GM12878 (cell line): Measurements from ENCODE around the gene EFNA3. TPM values are rescaled to one million over a fixed set of nuclear protein-coding genes. Genes with fewer than 3 reads are reported as not detected.

Experiments used
- ATAC-seq: fragments of 200-7000 bp; cut with Tn5 transposase; 3 replicates; pipeline ENCODE4 v1.9.1; 2020; ENCODE audit warnings: mild to moderate bottlenecking, moderate library complexity
- BruUV-seq: library from RNA; stranded (reverse); fragments of 400-500 nt; replicated peaks from 2 replicates; lab custom pipeline; 2021; lab: Mats Ljungman, UMichigan
- CTCF ChIA-PET: fragments of 300-600 bp; sonication (Branson Sonifier 250); formaldehyde crosslinking; extraction: SDS; loops from one replicate; lab custom pipeline; 2021; ENCODE audit warnings: inconsistent platforms; lab: Yijun Ruan, JAX
- POLR2A ChIA-PET: fragments of 350-600 bp; formaldehyde crosslinking; extraction: SDS; loops from one replicate; lab custom pipeline; 2021; ENCODE audit warnings: inconsistent platforms; lab: Charles Lee
- RAD21 ChIA-PET: fragments of 300-600 bp; sonication (Branson Sonifier 250); formaldehyde crosslinking; loops from one replicate; lab custom pipeline; 2023; ENCODE audit warnings: antibody characterized with exemption; ENCODE audit not compliant: unreplicated experiment; lab: Charles Lee
- SMC1A ChIA-PET: fragments of 300-600 bp; sonication (Branson Sonifier 250); formaldehyde crosslinking; loops from one replicate; lab custom pipeline; 2023; ENCODE audit not compliant: unreplicated experiment, uncharacterized antibody; lab: Charles Lee
- DNase-seq: peaks from one replicate; pipeline ENCODE4 v3.0.0-alpha.2; 2011; ENCODE audit warnings: low read depth, low spot score
- FAIRE-seq: peaks from 3 replicates; lab custom pipeline; 2011; peaks lifted over from hg19 to GRCh38; lab: Jason Lieb, UNC
- H2AFZ ChIP-seq: 2 replicates; pipeline ENCODE4 v1.6.0; 2011; ENCODE audit warnings: low read depth, low read length, control low read depth; ENCODE audit not compliant: control insufficient read depth
- H3K27ac ChIP-seq: 2 replicates; pipeline ENCODE4 v1.5.1; 2011; ENCODE audit warnings: control low read depth; ENCODE audit not compliant: control insufficient read depth, insufficient read depth
- H3K27me3 ChIP-seq, 2 experiments: replicated peaks in 1 of 2; 2 replicates each; pipeline versions ENCODE4 v1.6.0 to v1.6.1; 2011; ENCODE audit warnings: low read length in 1 of 2; ENCODE audit not compliant: control insufficient read depth in 2 of 2, insufficient read depth in 2 of 2
- H3K36me3 ChIP-seq, 2 experiments: 2 replicates each; pipeline ENCODE4 v1.5.1; 2011; ENCODE audit warnings: low read length in 1 of 2; ENCODE audit not compliant: control insufficient read depth in 2 of 2, insufficient read depth in 2 of 2
- H3K4me1 ChIP-seq: 2 replicates; pipeline ENCODE4 v1.6.1; 2011; ENCODE audit warnings: mild to moderate bottlenecking, low read length, moderate library complexity, mixed read lengths; ENCODE audit not compliant: control insufficient read depth, insufficient read depth
- H3K4me2 ChIP-seq: 2 replicates; pipeline ENCODE4 v1.6.0; 2011; ENCODE audit warnings: control low read depth; ENCODE audit not compliant: control insufficient read depth, insufficient read depth
- H3K4me3 ChIP-seq: fragments of 200-600 bp; sonication (generic); 2 replicates; pipeline ENCODE4 v1.5.1; 2016
- H3K79me2 ChIP-seq: 2 replicates; pipeline ENCODE4 v1.6.0; 2011; ENCODE audit warnings: low read length; ENCODE audit not compliant: control insufficient read depth, insufficient read depth
- H3K9ac ChIP-seq: 2 replicates; pipeline ENCODE4 v1.8.0; 2011; ENCODE audit warnings: low read length, control low read depth, mixed read lengths; ENCODE audit not compliant: control insufficient read depth, insufficient read depth
- H3K9me3 ChIP-seq: replicated peaks from 3 replicates; pipeline ENCODE4 v1.5.1; 2011; ENCODE audit warnings: mild to moderate bottlenecking, low read length; ENCODE audit not compliant: control insufficient read depth, insufficient read depth
- H4K20me1 ChIP-seq: 2 replicates; pipeline ENCODE4 v1.6.0; 2011; ENCODE audit not compliant: control insufficient read depth, insufficient read depth
- BCL11A ChIP-seq: IDR thresholded peaks from 2 replicates; pipeline ENCODE4 v1.6.1; 2011; ENCODE audit warnings: low read depth, low read length
- CBX5 ChIP-seq: sonication (generic); IDR thresholded peaks from 2 replicates; pipeline ENCODE4 v1.6.1; 2016; ENCODE audit warnings: low read depth, moderate library complexity, mild to moderate bottlenecking, inconsistent platforms
- CEBPB ChIP-seq, 2 experiments: fragments of 150-350 bp in 1 of 2; IDR thresholded peaks; 2 replicates each; pipeline ENCODE4 v1.6.1; 2012 to 2014; ENCODE audit warnings: low read depth in 2 of 2, low read length in 2 of 2, borderline replicate concordance in 1 of 2, inconsistent platforms in 1 of 2
- E2F8 ChIP-seq: fragments of 450-650 bp; IDR thresholded peaks from 2 replicates; pipeline ENCODE4 v1.6.1; 2018; ENCODE audit warnings: mild to moderate bottlenecking, low read depth, moderate library complexity; ENCODE audit not compliant: partially characterized antibody
- FOS ChIP-seq: IDR thresholded peaks from 3 replicates; pipeline ENCODE4 v1.6.1; 2011; ENCODE audit warnings: borderline replicate concordance; ENCODE audit not compliant: insufficient read length; ENCODE audit errors: extremely low read depth
- HDAC6 ChIP-seq: fragments of 200-600 bp; sonication (generic); IDR thresholded peaks from one replicate; pipeline ENCODE4 v1.8.0; 2017; ENCODE audit warnings: antibody characterized with exemption; ENCODE audit not compliant: unreplicated experiment
- JUND ChIP-seq: IDR thresholded peaks from 2 replicates; pipeline ENCODE4 v1.6.1; 2012; ENCODE audit warnings: low read depth, mild to moderate bottlenecking, low read length, improper control_type of control experiment, moderate library complexity
- NBN ChIP-seq: fragments of 450-650 bp; IDR thresholded peaks from 2 replicates; pipeline ENCODE4 v1.6.1; 2016
- NFIC ChIP-seq: IDR thresholded peaks from 2 replicates; pipeline ENCODE4 v1.6.1; 2012; ENCODE audit warnings: low read depth, mild to moderate bottlenecking, inconsistent platforms, low read length, moderate library complexity
- NFYA ChIP-seq: IDR thresholded peaks from 2 replicates; pipeline ENCODE4 v1.6.1; 2011; ENCODE audit warnings: low read depth, mild to moderate bottlenecking, low read length, improper control_type of control experiment, borderline replicate concordance
- RUNX3 ChIP-seq: IDR thresholded peaks from 2 replicates; pipeline ENCODE4 v1.6.1; 2012; ENCODE audit warnings: low read length, inconsistent platforms
- TCF7 ChIP-seq: IDR thresholded peaks from 2 replicates; pipeline ENCODE4 v1.6.1; 2014; ENCODE audit warnings: antibody characterized with exemption, borderline replicate concordance
- ZBED1 ChIP-seq: IDR thresholded peaks from 2 replicates; pipeline ENCODE4 v1.6.1; 2016; ENCODE audit warnings: borderline replicate concordance
- ZNF622 ChIP-seq: fragments of 450-650 bp; IDR thresholded peaks from 2 replicates; pipeline ENCODE4 v1.6.1; 2017; ENCODE audit warnings: mild to moderate bottlenecking, inconsistent platforms
- WGBS: methylation state at CpG from one replicate; pipeline ENCODE4 v1.1.6; 2016; ENCODE audit warnings: low lambda C conversion rate; ENCODE audit not compliant: insufficient replicate concordance, insufficient coverage; ENCODE audit errors: missing lambda C conversion rate; 5-methylcytosine and 5-hydroxymethylcytosine counted together
- in situ Hi-C: fragments of 300-500 bp; cut with MboI; formaldehyde crosslinking; loops from 9 replicates; pipeline ENCODE4 v1.14.3; 2018; ENCODE audit warnings: mixed read lengths
- intact Hi-C: fragments of 100-400 bp; cut with micrococcal nuclease; formaldehyde crosslinking; loops from one replicate; pipeline ENCODE4 v1.14.2; 2022; ENCODE audit not compliant: unreplicated experiment
- polyA plus RNA-seq, 11 experiments: library from polyadenylated mRNA; depleted of rRNA in 4 of 11; unstranded in 6 of 11; stranded (reverse) in 5 of 11; fragments of >200 nt; fragmentation: Nextera tagmentation in 4 of 11; fragmentation: Illumina TruSeq in 1 of 11; extraction: Ambion mirVana in 4 of 11; extraction: Trizol in 1 of 11; gene quantifications; 1 replicate in 1 of 11; 2 replicates in 10 of 11; pipeline versions ENCODE4 v1.2.1 to v1.2.3, GENCODE V29; 2011 to 2016; ENCODE audit warnings: inconsistent platforms in 2 of 11, missing spikeins in 2 of 11, low read depth in 1 of 11
- total RNA-seq, 4 experiments: library from RNA; depleted of rRNA in 3 of 4; stranded (reverse); fragments of >200 nt in 3 of 4; fragmentation: Illumina TruSeq in 1 of 4; extraction: Trizol in 1 of 4; gene quantifications; 2 replicates each; pipeline versions ENCODE4 v1.2.1 to v1.2.3, GENCODE V29; 2013 to 2021
- TF ChIP-seq, protein P1 (sequence below): fragments of 450-650 bp; conservative IDR thresholded peaks from 2 replicates; pipeline ENCODE4 v1.6.1; 2017; ENCODE audit warnings: mild to moderate bottlenecking, moderate library complexity

EFNA3 gene
- total and polyA plus RNA-seq, 10 of the 15 experiments (the other 5 are each of a cell fraction or from before 2014, with no cell fraction given) = 0.08 to 5.4 (median 1.1) TPM

- Histone ChIP-seq H3K9me3 (no peaks in the 10 kb centered on the region), H3K4me2 (no peak overlapping the region), H3K36me3 (no peaks in the 10 kb centered on the region), H3K27ac (no peak overlapping the region), H3K4me3 (no peak overlapping the region), H3K79me2 (no peaks in the 10 kb centered on the region), H2AFZ (no peak overlapping the region), H4K20me1 (no peaks in the 10 kb centered on the region), H3K9ac (no peak overlapping the region), H3K4me1 (no peaks in the 10 kb centered on the region), H3K27me3 (peaks cover 2 to 5% of the 10 kb centered on the region in 2 experiments; a peak in 2 of 4 replicates)
- SMC1A ChIA-PET = no interaction called here
- BruUV-seq = no TSS peak
- no peak for ATAC-seq
- WGBS = 100% methylated on average over 1 of the region's 2 CpGs
- POLR2A ChIA-PET = no interaction called here
- no peak for DNase-seq
- no peak for TF ChIP-seq HDAC6
- no peak for TF ChIP-seq CBX5
- TF ChIP-seq TCF7 = no peak
- TF ChIP-seq E2F8 = no peak
- TF ChIP-seq NBN = no peak
- intact Hi-C loops = no loop called here
- RAD21 ChIA-PET = no interaction called here
- no peak for FAIRE-seq
- CTCF ChIA-PET = no interaction called here
- in situ Hi-C loops = no loop called here
Measured at GRCh38 chr1:155035936-155036335, 42.7 kb upstream of the EFNA3 start.

DNA sequence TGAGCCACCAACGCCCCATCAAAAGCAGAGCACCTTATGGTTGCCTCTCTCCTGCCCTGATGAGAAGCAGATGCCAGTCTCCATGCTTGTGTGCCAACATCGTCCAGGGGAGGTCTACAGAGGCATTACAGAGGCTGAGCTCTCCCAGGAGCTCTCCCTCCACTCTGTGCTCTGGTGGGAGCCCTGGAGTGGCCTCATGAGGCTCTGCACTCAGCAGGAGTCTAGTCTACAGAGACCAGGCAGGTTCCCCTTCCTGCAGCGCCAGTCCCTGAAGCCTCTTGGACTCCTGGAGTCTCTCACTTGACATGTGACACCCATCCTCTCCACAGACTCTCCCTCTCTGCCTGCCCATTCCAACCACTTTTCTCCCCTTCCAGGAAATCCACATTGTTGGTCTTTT is 41.6 kb upstream of the EFNA3 start:
- H4K20me1 ChIP-seq = no peaks in the 10 kb centered on the region
- no TSS peak for BruUV-seq
- H3K79me2 ChIP-seq = no peaks in the 10 kb centered on the region
- ChIA-PET CTCF (no interaction called here), POLR2A (no interaction called here), RAD21 (interaction anchor here (0.9 kb wide), 1 partner anchor 11 kb away, joined by 3 read pairs; no protein-coding TSS in a partner anchor), SMC1A (no interaction called here)
- in situ Hi-C loops (no loop called here), intact Hi-C loops (no loop called here)
- H2AFZ ChIP-seq = no peak overlapping the region
- WGBS = 46% methylated on average over 3 of the region's 3 CpGs
- ATAC-seq (no peak), FAIRE-seq (no peak), DNase-seq (no peak)
- no peaks in the 10 kb centered on the region for H3K9me3 ChIP-seq
- H3K27me3 ChIP-seq = peaks cover 3 to 5% of the 10 kb centered on the region in 2 experiments; a peak in 2 of 4 replicates
- H3K9ac ChIP-seq = no peak overlapping the region
- no peaks in the 10 kb centered on the region for H3K4me1 ChIP-seq
- no peaks in the 10 kb centered on the region for H3K36me3 ChIP-seq
- H3K4me2 ChIP-seq = no peak overlapping the region
- no peak overlapping the region for H3K4me3 ChIP-seq
- H3K27ac ChIP-seq = no peak overlapping the region
- no peak for TF ChIP-seq RUNX3
- TF ChIP-seq NFIC = no peak
- no peak for TF ChIP-seq NFYA
- TF ChIP-seq BCL11A = no peak
- no peak for TF ChIP-seq CEBPB (IDR thresholded peaks at IDR 0.05; ENCODE audit: borderline replicate concordance in 1 of 2, low read depth in 2 of 2, low read length in 2 of 2)
- TF ChIP-seq JUND = no peak
- TF ChIP-seq, protein P1, sequence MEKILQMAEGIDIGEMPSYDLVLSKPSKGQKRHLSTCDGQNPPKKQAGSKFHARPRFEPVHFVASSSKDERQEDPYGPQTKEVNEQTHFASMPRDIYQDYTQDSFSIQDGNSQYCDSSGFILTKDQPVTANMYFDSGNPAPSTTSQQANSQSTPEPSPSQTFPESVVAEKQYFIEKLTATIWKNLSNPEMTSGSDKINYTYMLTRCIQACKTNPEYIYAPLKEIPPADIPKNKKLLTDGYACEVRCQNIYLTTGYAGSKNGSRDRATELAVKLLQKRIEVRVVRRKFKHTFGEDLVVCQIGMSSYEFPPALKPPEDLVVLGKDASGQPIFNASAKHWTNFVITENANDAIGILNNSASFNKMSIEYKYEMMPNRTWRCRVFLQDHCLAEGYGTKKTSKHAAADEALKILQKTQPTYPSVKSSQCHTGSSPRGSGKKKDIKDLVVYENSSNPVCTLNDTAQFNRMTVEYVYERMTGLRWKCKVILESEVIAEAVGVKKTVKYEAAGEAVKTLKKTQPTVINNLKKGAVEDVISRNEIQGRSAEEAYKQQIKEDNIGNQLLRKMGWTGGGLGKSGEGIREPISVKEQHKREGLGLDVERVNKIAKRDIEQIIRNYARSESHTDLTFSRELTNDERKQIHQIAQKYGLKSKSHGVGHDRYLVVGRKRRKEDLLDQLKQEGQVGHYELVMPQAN = no peak
- TF ChIP-seq FOS = no peak
- TF ChIP-seq ZBED1 = no peak
- TF ChIP-seq ZNF622 = no peak
